HG03159 (cell line): Measurements from ENCODE around the gene RIC1.

Experiments
- ATAC-seq: cut with Tn5 transposase; IDR thresholded peaks from one replicate; pipeline ENCODE4 v1.9.1; 2021; ENCODE audit warnings: mild to moderate bottlenecking, moderate library complexity; ENCODE audit not compliant: unreplicated experiment

Gene RIC1

DNA sequence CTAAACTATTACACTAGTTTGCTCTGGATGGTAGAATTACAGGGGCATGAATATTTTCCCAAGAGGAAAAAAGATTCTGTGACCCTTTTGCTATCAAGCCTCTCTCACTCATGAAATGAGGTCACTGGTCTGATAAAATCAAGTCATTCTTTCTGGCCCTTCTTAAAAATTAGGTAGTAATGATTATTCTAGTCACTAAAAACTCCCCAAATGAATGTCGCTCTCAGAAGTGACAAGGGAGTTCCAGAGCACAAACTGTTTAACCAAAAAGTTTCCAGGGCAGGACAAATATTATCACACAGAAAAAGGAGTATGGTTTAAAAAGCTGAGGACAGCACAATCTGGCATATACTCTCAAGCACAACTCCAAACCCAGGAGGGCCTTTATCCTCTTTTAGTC lies 191.5 kb downstream of the RIC1 start:
- ATAC-seq: no peak

- ATAC-seq: no peak
Measured at GRCh38 chr9:5825223-5825622, 196.3 kb downstream of the RIC1 start.
